OCI-LY3 (cell line): ENCODE results near the gene UBA52.

Experiments
- H2AFZ ChIP-seq: fragments of 200-600, 300-600 bp; shearing (Covaris generic); 2 replicates; pipeline ENCODE4 v1.6.0; 2014; ENCODE audit warnings: antibody characterized with exemption, low read depth, low read length
- H3K27ac ChIP-seq: fragments of 200-600, 300-600 bp; sonication (generic); 2 replicates; pipeline ENCODE4 v1.5.1; 2014; ENCODE audit warnings: mild to moderate bottlenecking, low read length, moderate library complexity, mixed read lengths
- H3K27me3 ChIP-seq: fragments of 200-600, 300-600 bp; sonication (generic); 2 replicates; pipeline ENCODE4 v1.6.1; 2014; ENCODE audit warnings: low read depth, low read length, mixed read lengths
- H3K36me3 ChIP-seq: fragments of 200-600, 300-600 bp; sonication (generic); replicated peaks from 2 replicates; pipeline ENCODE3; 2014; ENCODE audit warnings: low read depth, low read length, mixed read lengths
- H3K4me1 ChIP-seq: fragments of 300-600, 200-600 bp; sonication (generic); 2 replicates; pipeline ENCODE4 v1.6.1; 2014; ENCODE audit warnings: low read length, mixed read lengths
- H3K4me2 ChIP-seq: fragments of 200-600, 300-600 bp; sonication (generic); 2 replicates; pipeline ENCODE4 v1.6.1; 2014; ENCODE audit warnings: low read length, mixed read lengths
- H3K4me3 ChIP-seq: fragments of 300-600, 200-600 bp; sonication (generic); 2 replicates; pipeline ENCODE4 v1.5.1; 2014; ENCODE audit warnings: antibody characterized with exemption, mild to moderate bottlenecking, low read length, moderate library complexity
- H3K79me2 ChIP-seq: fragments of 300-600, 200-600 bp; shearing (Covaris generic); 2 replicates; pipeline ENCODE4 v1.6.1; 2014; ENCODE audit warnings: mild to moderate bottlenecking, low read length, mixed read lengths
- H3K9ac ChIP-seq: fragments of 300-600, 200-600 bp; shearing (Covaris generic); 2 replicates; pipeline ENCODE4 v1.6.0; 2014; ENCODE audit warnings: mild to moderate bottlenecking, low read length, moderate library complexity
- H3K9me3 ChIP-seq: fragments of 200-600, 300-600 bp; shearing (Covaris generic); 2 replicates; pipeline ENCODE4 v1.6.1; 2014; ENCODE audit warnings: low read length, mixed read lengths; ENCODE audit not compliant: insufficient read depth
- H4K20me1 ChIP-seq: fragments of 200-600, 300-600 bp; sonication (generic); 2 replicates; pipeline ENCODE4 v1.6.1; 2016; ENCODE audit warnings: low read length, mixed read lengths; ENCODE audit not compliant: insufficient read depth
- EZH2phosphoT487 ChIP-seq: fragments of 200-600 bp; shearing (Covaris generic); IDR thresholded peaks from 2 replicates; pipeline ENCODE4 v1.6.1; 2018; ENCODE audit warnings: antibody characterized with exemption, mixed run types, low read depth
- TF ChIP-seq, protein P1 (sequence below): fragments of 200-600, 300-600 bp; sonication (generic); IDR thresholded peaks from 2 replicates; pipeline ENCODE4 v1.5.1; 2014; ENCODE audit warnings: antibody characterized with exemption, low read length, low read depth

UBA52 gene

DNA sequence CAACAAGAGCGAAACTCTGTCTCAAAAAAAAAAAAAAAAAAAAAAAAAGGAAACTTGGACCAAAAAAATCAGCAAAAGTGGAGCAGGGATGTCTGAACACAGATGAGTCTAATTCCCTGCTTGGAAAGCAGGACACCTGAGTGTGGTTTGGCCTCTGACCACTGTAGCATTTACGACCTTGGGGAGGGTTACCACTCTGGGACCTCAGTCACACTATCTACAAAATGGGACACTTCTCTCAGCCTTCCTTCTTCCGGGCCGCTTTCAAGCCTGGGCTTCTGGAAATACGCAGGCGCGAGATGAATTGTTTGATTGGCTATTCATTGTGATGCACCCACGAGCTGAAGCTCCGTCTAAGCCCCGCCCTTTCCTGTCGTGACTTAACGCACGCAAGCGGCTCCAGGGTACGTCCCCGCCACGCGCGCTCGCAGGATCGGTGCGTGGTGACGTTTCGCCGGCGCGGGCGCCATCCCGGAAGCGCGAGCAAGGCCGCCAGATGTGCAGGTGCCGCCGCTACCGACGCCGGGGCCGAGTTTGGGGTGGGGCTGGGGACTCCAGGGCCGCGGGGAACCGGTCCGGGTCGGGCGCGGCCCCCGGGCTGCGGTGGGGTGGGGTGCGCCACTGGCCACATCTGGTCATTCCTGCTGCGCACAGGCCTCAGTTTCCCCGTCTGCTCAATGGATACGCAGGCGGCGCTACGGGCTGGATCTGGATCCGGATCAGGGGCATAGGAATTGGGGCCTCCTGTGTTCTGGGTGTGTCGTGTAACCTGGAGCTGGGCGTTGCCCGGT is 14.1 kb upstream of the UBA52 start, which contains the start of gene KXD1:
Gene KXD1 (plus strand): TSS at position 460 of the 791 bp plus-strand sequence. CDS start 4,187 bp downstream, outside the sequence.
- Histone ChIP-seq H3K9me3 (no peaks in the 10 kb centered on the region), H3K27ac (peak within 1 kb of the TSS; percentile 73), H3K79me2 (peaks cover 37% of the 10 kb centered on the region), H3K4me1 (peaks cover 17% of the 10 kb centered on the region), H3K27me3 (no peaks in the 10 kb centered on the region), H3K4me3 (peak within 1 kb of the TSS; percentile 89), H4K20me1 (no peaks in the 10 kb centered on the region), H3K4me2 (peak within 1 kb of the TSS; percentile 85), H3K36me3 (peaks cover 9% of the 10 kb centered on the region), H2AFZ (no peak within 1 kb of the TSS), H3K9ac (peak within 1 kb of the TSS; percentile 96)
- TF ChIP-seq EZH2phosphoT487, result no peak
- TF ChIP-seq, protein P1, sequence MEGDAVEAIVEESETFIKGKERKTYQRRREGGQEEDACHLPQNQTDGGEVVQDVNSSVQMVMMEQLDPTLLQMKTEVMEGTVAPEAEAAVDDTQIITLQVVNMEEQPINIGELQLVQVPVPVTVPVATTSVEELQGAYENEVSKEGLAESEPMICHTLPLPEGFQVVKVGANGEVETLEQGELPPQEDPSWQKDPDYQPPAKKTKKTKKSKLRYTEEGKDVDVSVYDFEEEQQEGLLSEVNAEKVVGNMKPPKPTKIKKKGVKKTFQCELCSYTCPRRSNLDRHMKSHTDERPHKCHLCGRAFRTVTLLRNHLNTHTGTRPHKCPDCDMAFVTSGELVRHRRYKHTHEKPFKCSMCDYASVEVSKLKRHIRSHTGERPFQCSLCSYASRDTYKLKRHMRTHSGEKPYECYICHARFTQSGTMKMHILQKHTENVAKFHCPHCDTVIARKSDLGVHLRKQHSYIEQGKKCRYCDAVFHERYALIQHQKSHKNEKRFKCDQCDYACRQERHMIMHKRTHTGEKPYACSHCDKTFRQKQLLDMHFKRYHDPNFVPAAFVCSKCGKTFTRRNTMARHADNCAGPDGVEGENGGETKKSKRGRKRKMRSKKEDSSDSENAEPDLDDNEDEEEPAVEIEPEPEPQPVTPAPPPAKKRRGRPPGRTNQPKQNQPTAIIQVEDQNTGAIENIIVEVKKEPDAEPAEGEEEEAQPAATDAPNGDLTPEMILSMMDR, result no peak

DNA sequence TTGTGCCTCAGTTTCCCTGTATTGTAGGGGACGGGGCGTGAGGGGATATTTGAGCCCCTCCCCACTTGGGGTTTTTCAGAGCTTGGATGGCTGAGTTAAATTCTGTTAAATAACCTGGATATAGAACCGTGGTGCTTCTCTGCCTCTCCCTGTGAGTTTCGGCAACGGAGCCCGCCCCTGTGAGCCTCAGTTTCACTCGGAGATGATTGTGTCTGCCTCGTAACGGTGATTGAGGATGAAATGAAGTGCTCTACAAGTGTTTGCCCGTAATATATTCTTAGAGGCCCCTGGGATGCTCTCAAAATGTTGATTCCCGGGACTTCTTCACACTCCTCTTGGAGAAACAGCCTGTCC is 13.5 kb upstream of the UBA52 start:
- no peak for TF ChIP-seq EZH2phosphoT487
- TF ChIP-seq, protein P1, result no peak
- Histone ChIP-seq H3K4me3 (peak overlapping the region; percentile 89), H3K9ac (peak overlapping the region; percentile 96), H3K9me3 (no peaks in the 10 kb centered on the region), H3K79me2 (peaks cover 37% of the 10 kb centered on the region), H2AFZ (no peak overlapping the region), H3K4me2 (peak overlapping the region; percentile 85), H4K20me1 (no peaks in the 10 kb centered on the region), H3K36me3 (peaks cover 15% of the 10 kb centered on the region), H3K4me1 (peaks cover 17% of the 10 kb centered on the region), H3K27ac (peak overlapping the region; percentile 61), H3K27me3 (no peaks in the 10 kb centered on the region)

DNA sequence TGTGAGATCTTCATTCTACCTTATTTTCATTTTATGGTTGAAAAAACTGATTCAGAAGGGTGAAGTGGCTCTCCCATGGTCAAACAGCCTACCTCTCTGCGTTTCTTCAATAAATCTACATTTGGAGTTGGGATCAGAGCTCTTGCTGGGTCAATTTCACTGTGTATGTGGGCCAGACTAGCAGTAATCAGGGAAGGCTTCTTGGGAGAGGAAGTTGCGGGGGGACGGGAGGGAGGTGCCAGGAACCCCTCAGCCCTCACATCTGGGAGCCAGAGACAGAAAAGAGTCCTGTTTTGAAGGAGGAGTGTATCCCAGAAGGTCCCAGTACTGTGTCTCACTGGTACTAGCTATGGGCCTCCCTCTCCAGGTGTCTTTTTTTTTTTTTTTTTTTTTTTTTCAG is 13.1 kb upstream of the UBA52 start:
- Histone ChIP-seq H3K79me2 (peaks cover 37% of the 10 kb centered on the region), H3K4me3 (peak overlapping the region; percentile 89), H3K4me2 (peak overlapping the region; percentile 85), H3K4me1 (peaks cover 17% of the 10 kb centered on the region), H3K27me3 (no peaks in the 10 kb centered on the region), H3K9ac (peak overlapping the region; percentile 96), H3K9me3 (no peaks in the 10 kb centered on the region), H3K27ac (peak overlapping the region; percentile 61), H2AFZ (no peak overlapping the region), H3K36me3 (peaks cover 15% of the 10 kb centered on the region), H4K20me1 (no peaks in the 10 kb centered on the region)
- TF ChIP-seq, protein P1, result no peak
- no peak for TF ChIP-seq EZH2phosphoT487

DNA sequence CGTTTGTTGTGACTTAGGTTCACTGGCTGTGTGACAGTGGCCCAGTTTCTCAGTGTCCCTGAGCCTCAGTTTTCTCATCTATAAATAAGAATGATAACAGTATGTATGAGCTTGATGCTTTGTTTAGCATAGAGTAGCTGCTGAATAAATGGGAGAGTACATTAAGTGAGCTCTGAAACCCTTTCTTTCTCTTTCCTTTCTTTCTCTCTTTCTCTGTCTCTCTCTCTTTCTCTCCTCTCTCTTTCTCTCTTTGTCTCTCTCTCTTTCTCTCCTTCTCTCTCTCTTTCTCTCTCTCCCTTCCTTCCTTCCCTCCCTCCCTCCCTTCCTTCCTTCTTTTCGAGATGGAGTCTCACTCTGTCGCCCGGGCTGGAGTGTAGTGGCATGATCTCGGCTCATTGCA is 12.0 kb upstream of the UBA52 start:
- peaks cover 37% of the 10 kb centered on the region for H3K79me2 ChIP-seq
- no peaks in the 10 kb centered on the region for H3K27me3 ChIP-seq
- H3K9ac ChIP-seq, result no peak overlapping the region
- peaks cover 17% of the 10 kb centered on the region for H3K4me1 ChIP-seq
- no peaks in the 10 kb centered on the region for H3K9me3 ChIP-seq
- no peak overlapping the region for H3K4me3 ChIP-seq
- peak overlapping the region; percentile 85 for H3K4me2 ChIP-seq
- H4K20me1 ChIP-seq, result no peaks in the 10 kb centered on the region
- no peak overlapping the region for H3K27ac ChIP-seq
- H3K36me3 ChIP-seq, result peaks cover 18% of the 10 kb centered on the region
- no peak overlapping the region for H2AFZ ChIP-seq
- TF ChIP-seq EZH2phosphoT487, result no peak
- TF ChIP-seq, protein P1, result no peak
